NCI-H2227 (cell line): ENCODE results near the gene S100A13.
"Not testable (repeated sequence)": the region's sequence is repeated elsewhere in the genome, so short reads cannot be mapped to it uniquely, and the experiment has no call there.

Source experiments
- DNase-seq: peaks from one replicate; lab custom pipeline; 2025; ENCODE audit not compliant: unreplicated experiment; lab: John Stamatoyannopoulos, UW

S100A13 gene

GRCh38 chr1:153608089-153608682 is 19.1 kb downstream of the S100A13 start:
- no peak for DNase-seq

GRCh38 chr1:153607381-153607780 is 19.9 kb downstream of the S100A13 start:
- no peak for DNase-seq

DNA sequence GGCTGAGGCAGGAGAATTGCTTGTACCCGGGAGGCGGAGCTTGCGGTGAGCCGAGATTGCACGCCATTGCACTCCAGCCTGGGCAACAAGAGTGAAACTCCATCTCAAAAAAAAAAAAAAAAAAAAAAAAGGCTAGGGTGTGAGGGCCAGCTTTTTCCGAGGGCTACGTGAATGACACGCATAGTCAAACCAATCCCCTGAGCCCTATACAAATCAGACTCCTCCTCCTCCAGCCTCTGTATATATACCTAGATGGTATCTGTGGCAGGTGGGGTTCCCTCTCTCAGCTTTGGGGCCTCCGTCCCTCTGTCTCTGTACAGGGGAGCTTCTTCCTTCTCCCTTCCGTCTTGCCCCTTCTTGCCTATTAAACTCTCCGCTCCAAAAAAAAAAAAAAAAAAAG is 21.1 kb downstream of the S100A13 start:
- DNase-seq = no peak

DNA sequence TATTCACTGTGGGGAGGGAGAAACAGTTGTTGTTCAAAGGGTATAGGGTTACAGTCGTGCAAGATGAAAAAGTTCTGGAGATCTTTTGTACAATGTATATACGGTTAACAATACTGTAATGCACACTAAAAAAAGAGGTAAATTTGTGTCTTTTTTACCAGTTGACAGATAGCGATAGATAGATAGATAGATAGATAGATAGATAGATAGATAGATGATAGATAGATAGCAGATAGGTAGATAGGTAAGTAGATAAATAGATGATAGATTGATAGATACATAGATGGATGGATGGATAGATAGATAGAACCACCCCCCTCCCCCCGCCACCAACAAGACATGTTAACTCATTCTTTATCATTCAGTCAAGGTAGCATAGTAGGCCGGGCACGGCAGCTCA is 24.6 kb downstream of the S100A13 start:
- no peak for DNase-seq

DNA sequence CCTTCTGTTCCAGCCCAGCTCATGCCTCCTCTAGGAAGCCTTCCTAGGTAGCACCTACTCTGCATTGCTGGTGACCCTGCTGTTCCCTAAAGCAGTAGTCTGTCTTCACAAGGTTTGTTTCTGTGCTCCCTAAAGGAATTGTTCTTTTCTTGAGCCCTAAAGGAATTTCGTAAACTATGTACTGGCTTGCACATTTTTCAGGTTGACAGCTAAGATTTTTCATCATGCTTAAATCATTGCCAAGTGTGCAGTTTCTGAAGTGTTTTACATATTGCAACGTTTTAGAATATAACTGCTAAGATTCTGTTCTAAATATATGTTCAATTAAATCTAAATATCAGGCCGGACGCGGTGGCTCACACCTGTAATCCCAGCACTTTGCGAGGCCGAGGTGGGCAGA is 27.5 kb downstream of the S100A13 start:
- DNase-seq = no peak

DNA sequence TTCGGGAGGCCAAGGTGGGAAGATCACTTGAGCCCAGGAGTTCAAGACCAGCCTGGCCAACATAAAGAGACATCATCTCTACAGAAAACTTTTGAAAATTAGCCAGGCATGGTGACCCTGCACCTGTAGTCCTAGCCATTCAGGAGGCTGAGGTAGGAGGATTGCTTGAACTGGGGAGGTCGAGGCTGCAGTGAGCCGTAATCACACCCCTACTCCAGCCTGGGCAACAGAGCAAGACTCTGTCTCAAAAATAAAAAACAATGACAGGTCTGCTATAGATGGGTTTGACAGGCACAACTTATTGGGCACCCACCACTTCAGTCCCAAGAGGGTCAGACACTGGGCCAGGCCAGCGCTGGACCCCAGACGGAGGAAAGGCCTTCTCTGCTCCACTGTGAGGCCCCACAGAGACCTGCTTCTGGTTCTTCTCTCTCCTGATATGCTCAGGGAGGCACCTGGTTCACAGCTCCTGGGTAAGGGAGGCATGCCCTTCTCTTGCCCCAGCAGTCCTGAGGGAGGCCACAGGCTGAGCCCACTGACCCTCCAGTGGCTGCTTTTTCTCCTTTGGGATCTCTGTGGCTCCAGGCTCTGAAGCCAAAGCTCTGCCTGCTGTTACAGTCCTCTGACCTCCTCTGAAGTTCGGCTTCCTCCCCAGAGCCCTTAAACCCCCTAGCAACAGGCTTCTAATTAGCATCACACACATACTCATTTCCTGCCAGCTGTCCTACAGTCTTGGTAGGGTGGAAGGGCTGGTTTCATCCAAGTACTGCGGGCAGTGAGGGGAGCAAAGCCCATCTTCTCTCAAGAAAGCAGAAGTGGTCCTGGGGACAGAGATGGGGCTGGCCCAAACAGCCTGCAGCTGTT is 28.8 kb downstream of the S100A13 start:
- no peak for DNase-seq

GRCh38 chr1:153597206-153597605 is 30.1 kb downstream of the S100A13 start:
- no peak for DNase-seq

DNA sequence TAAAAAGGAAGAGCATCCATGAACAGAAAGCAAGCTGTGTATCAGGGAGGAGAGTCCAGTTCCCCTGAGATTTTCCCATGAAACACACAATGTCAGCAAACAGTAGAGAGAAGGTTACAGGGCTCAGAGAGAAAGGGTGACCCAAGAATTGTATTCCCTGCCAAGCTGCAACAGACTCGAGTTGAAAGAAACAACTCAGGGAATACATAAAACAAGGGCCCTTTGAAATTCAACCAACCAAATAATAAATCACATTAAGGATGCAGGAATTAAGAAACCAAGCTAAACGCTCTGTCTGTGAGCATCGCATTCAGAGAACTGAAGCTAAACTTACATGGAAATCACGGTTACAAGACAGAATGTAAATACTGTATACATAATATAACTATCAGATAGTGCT is 34.6 kb downstream of the S100A13 start:
- no peak for DNase-seq

DNA sequence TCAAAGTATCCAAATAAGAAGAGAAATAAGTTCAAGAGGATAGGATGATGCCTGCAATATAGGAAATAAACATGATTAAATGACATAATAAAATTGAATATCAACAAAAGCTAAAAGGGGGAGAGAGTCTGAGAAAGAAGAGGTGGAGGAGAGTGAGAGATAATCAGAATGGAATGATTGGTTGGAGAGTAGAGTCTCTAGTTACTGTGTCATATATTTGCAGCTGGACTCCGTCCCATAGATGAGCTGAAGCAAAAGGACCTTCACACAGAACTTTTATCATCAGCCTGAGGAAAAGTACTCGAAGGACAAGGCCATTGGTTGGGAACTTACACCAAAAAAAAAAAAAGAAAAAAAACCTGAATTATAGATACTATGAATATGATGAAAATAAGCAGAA is 38.8 kb downstream of the S100A13 start:
- no peak for DNase-seq

- DNase-seq = not testable (repeated sequence)
Measured at GRCh38 chr1:153588033-153588432, 39.3 kb downstream of the S100A13 start.

DNA sequence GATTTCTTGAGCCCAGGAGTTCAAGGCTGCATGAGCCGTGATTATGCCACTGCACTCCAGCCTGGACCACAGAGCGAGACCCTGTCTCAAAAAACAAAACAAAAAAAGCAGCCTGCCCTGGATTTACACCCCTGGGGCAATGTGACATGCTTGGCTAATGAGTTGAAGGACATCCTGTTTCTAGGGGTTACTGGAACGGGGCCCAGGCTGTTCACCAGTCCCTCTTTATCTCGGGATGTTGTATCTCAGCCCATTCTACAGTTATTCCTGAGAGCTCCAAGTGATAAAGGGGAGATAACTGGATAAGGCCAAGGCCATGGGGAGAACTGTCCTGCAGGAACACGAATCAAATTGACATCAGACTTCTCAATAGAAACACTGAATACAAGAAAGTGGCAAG is 40.0 kb downstream of the S100A13 start:
- DNase-seq = no peak

GRCh38 chr1:153586347-153586746 is 41.0 kb downstream of the S100A13 start:
- DNase-seq = no peak

GRCh38 chr1:153585006-153585405 is 42.3 kb downstream of the S100A13 start:
- DNase-seq = no peak

DNA sequence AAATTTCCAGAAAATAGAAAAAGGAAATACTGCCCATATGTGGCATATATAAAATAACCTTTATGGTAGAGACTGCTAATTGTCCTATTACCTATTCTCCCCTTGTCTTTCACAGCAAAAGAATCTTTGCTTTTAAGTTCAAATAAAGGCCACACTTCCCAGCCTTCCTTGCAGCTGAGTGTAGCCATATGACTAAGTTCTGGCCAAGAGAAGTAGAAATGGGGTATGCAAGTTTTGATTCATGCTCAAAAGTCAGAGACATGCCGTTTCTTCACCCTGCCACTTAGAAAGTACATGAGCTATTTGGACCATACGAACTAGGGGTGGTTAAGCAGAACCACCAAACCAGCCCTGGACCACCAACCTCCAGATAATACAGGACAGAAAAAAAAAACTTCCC is 43.3 kb downstream of the S100A13 start:
- DNase-seq = no peak

DNA sequence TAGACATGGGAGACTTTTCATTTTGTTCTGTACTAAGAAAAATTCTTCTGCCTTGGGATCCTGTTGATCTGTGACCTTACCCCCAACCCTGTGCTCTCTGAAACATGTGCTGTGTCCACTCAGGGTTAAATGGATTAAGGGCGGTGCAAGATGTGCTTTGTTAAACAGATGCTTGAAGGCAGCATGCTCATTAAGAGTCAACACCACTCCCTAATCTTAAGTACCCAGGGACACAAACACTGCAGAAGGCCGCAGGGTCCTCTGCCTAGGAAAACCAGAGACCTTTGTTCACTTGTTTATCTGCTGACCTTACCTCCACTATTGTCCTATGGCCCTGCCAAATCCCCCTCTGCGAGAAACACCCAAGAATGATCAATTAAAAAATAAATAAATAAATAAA is 43.8 kb downstream of the S100A13 start:
- not testable (repeated sequence) for DNase-seq

GRCh38 chr1:153582836-153583235 is 44.5 kb downstream of the S100A13 start:
- not testable (repeated sequence) for DNase-seq

GRCh38 chr1:153578936-153579335 is 48.4 kb downstream of the S100A13 start:
- no peak for DNase-seq

- DNase-seq = no peak
Measured at GRCh38 chr1:153578490-153578889, 48.8 kb downstream of the S100A13 start.

DNA sequence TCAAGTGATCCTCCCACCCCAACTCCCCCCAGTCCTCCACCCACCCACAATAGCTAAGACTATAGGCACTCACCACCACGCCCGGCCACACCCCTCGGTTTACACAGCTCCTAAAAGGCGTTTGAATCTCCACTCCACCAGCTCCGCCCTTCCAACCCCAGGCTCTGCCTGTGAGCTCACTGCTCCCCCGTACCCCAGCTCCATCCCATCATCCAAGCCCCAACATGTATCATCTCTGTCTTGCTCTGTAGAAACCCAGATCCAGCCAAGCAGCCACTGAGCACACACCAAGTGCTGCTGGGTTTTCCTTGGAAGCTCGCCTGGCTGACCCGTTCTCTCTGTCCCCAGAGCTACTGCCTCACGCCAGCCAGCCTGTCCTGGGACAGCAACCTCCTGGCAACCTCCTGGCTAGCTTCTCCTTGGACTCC is 49.7 kb downstream of the S100A13 start:
- peak; percentile 57 for DNase-seq

- DNase-seq = no peak
Measured at GRCh38 chr1:153577138-153577537, 50.2 kb downstream of the S100A13 start.

DNA sequence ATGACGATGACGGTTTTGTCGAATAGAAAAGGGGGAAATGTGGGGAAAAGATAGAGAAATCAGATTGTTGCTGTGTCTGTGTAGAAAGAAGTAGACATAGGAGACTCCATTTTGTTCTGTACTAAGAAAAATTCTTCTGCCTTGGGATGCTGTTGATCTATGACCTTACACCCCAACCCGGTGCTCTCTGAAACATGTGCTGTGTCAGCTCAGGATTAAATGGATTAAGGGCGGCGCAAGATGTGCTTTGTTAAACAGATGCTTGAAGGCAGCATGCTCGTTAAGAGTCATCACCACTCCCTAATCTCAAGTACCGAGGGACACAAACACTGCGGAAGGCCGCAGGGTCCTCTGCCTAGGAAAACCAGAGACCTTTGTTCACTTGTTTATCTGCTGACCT is 51.8 kb downstream of the S100A13 start:
- DNase-seq = not testable (repeated sequence)

DNA sequence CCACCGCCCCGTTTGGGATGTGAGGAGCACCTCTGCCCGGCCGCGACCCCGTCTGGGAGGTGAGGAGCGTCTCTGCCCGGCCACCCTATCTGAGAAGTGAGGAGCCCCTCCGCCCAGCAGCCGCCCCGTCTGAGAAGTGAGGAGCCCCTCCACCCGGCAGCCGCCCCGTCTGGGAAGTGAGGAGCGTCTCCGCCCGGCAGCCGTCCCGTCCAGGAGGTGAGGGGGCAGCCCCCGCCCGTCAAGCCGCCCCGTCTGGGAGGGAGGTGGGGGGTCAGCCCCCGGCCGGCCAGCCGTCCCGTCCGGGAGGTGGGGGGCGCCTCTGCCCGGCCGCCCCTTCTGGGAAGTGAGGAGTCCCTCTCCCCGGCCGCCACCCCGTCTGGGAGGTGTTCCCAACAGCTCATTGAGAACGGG is 52.2 kb downstream of the S100A13 start:
- DNase-seq = not testable (repeated sequence)

DNA sequence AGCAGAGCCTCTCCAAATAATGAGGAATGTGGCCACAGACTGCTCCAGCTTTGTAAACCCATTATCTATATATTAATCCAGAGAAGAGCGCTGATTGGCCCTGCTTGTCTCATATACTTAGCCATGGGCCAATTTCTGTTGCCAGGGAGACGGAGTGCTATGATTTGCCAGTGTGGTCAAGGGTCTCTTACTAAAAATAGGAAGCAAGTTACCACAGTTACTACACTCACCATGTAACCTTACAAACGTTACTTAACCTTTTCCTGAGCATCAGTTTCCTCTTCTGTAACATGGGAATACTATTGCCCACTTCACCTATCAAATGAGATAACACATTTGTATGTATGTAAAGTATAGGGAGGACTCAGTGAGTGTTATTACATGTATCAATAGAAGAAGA is 54.0 kb downstream of the S100A13 start:
- DNase-seq = peak; percentile 38
